IMR-90 (cell line): ENCODE measurements around the gene DUSP28. TPM values are rescaled to one million over a fixed set of nuclear protein-coding genes. Genes with fewer than 3 reads are reported as not detected.

Source experiments
- ATAC-seq: fragments of 200-7000 bp; cut with Tn5 transposase; 2 replicates; pipeline ENCODE4 v1.9.1; 2020; ENCODE audit warnings: low read depth, mild to moderate bottlenecking, moderate library complexity
- BruUV-seq: library from RNA; stranded (reverse); fragments of 400-500 nt; replicated peaks from 2 replicates; lab custom pipeline; 2021; lab: Mats Ljungman, UMichigan
- CTCF ChIA-PET: fragments of 300-600 bp; formaldehyde crosslinking; extraction: SDS; loops from one replicate; lab custom pipeline; 2021; ENCODE audit warnings: antibody characterized with exemption; lab: Yijun Ruan, JAX
- POLR2A ChIA-PET: fragments of 300-600 bp; sonication (Branson Sonifier 250); formaldehyde crosslinking; loops from one replicate; lab custom pipeline; 2022; ENCODE audit warnings: antibody characterized with exemption; ENCODE audit not compliant: unreplicated experiment; lab: Charles Lee
- DNase-seq: peaks from one replicate; pipeline ENCODE4 v3.0.0; 2013
- H2AFZ ChIP-seq: replicated peaks from 2 replicates; pipeline ENCODE3; 2013; ENCODE audit warnings: low read length, mild to moderate bottlenecking; ENCODE audit not compliant: poor library complexity
- H2AK5ac ChIP-seq: 2 replicates; pipeline ENCODE4 v1.6.1; 2013; ENCODE audit warnings: low read depth, low read length, inconsistent platforms
- H2AK9ac ChIP-seq: replicated peaks from 2 replicates; pipeline ENCODE3; 2013; ENCODE audit warnings: mild to moderate bottlenecking, low read depth, low read length, moderate library complexity; ENCODE audit not compliant: poor library complexity
- H2BK120ac ChIP-seq: 2 replicates; pipeline ENCODE4 v1.6.1; 2013; ENCODE audit warnings: low read depth, low read length, inconsistent platforms
- H2BK15ac ChIP-seq: 3 replicates; pipeline ENCODE4 v1.6.1; 2013; ENCODE audit warnings: low read depth, low read length, inconsistent platforms
- H2BK20ac ChIP-seq: 2 replicates; pipeline ENCODE4 v1.6.1; 2013; ENCODE audit warnings: low read depth, mild to moderate bottlenecking, inconsistent platforms, low read length, moderate library complexity
- H2BK5ac ChIP-seq: 2 replicates; pipeline ENCODE4 v1.6.1; 2013; ENCODE audit warnings: mild to moderate bottlenecking, low read depth, low read length, inconsistent platforms; ENCODE audit not compliant: poor library complexity, severe bottlenecking
- H3K14ac ChIP-seq: replicated peaks from 2 replicates; pipeline ENCODE4 v1.6.1; 2013; ENCODE audit warnings: low read depth, low read length, inconsistent platforms
- H3K18ac ChIP-seq: 2 replicates; pipeline ENCODE4 v1.6.1; 2013; ENCODE audit warnings: low read depth, low read length, control low read depth
- H3K23ac ChIP-seq: 2 replicates; pipeline ENCODE4 v1.6.1; 2013; ENCODE audit warnings: low read depth, low read length, inconsistent platforms
- H3K27ac ChIP-seq: 2 replicates; pipeline ENCODE4 v1.5.1; 2013; ENCODE audit warnings: mild to moderate bottlenecking, control low read depth, low read length; ENCODE audit not compliant: insufficient read depth
- H3K27me3 ChIP-seq: 2 replicates; pipeline ENCODE4 v1.6.1; 2013; ENCODE audit warnings: low read length; ENCODE audit not compliant: control insufficient read depth, insufficient read depth
- H3K36me3 ChIP-seq: 2 replicates; pipeline ENCODE4 v1.6.1; 2013; ENCODE audit warnings: low read length, mixed read lengths; ENCODE audit not compliant: control insufficient read depth, insufficient read depth
- H3K4ac ChIP-seq: 2 replicates; pipeline ENCODE4 v1.6.1; 2013; ENCODE audit warnings: low read depth, low read length, inconsistent platforms
- H3K4me1 ChIP-seq: 2 replicates; pipeline ENCODE4 v1.6.1; 2013; ENCODE audit warnings: low read length, mixed read lengths; ENCODE audit not compliant: control insufficient read depth, insufficient read depth
- H3K4me2 ChIP-seq: 2 replicates; pipeline ENCODE4 v1.6.1; 2013; ENCODE audit warnings: low read depth, mild to moderate bottlenecking, control low read depth, low read length, moderate library complexity
- H3K4me3 ChIP-seq: 2 replicates; pipeline ENCODE4 v1.5.1; 2013; ENCODE audit warnings: low read depth, mild to moderate bottlenecking, control low read depth, low read length, moderate library complexity; ENCODE audit not compliant: insufficient read depth
- H3K56ac ChIP-seq: 2 replicates; pipeline ENCODE4 v1.6.1; 2013; ENCODE audit warnings: low read length, inconsistent platforms; ENCODE audit not compliant: insufficient read depth; ENCODE audit errors: extremely low read depth
- H3K79me1 ChIP-seq, 2 experiments: 2 replicates each; pipeline ENCODE4 v1.6.1; 2013; ENCODE audit warnings: low read length in 2 of 2, inconsistent platforms in 1 of 2, low read depth in 1 of 2
- H3K9ac ChIP-seq: 2 replicates; pipeline ENCODE4 v1.6.1; 2013; ENCODE audit warnings: low read depth, low read length, control low read depth
- H3K9me1 ChIP-seq: 2 replicates; pipeline ENCODE4 v1.6.1; 2013; ENCODE audit warnings: low read length, inconsistent platforms; ENCODE audit not compliant: insufficient read depth
- H3K9me3 ChIP-seq: 2 replicates; pipeline ENCODE4 v1.6.1; 2013; ENCODE audit warnings: low read length; ENCODE audit not compliant: control insufficient read depth, insufficient read depth
- H4K20me1 ChIP-seq: 2 replicates; pipeline ENCODE4 v1.6.1; 2013; ENCODE audit warnings: low read length, inconsistent platforms; ENCODE audit not compliant: insufficient read depth
- H4K5ac ChIP-seq: 2 replicates; pipeline ENCODE4 v1.6.1; 2013; ENCODE audit warnings: mild to moderate bottlenecking, low read depth, low read length, control low read depth
- H4K8ac ChIP-seq, 2 experiments: 2 replicates each; pipeline ENCODE4 v1.6.1; 2013; ENCODE audit warnings: low read depth in 2 of 2, low read length in 2 of 2, control low read depth in 1 of 2, inconsistent platforms in 1 of 2
- H4K91ac ChIP-seq: 2 replicates; pipeline ENCODE4 v1.6.1; 2013; ENCODE audit warnings: low read depth, low read length, inconsistent platforms; ENCODE audit not compliant: insufficient read depth
- BHLHE40 ChIP-seq: fragments of 150-350 bp; IDR thresholded peaks from 2 replicates; pipeline ENCODE4 v1.6.1; 2016; ENCODE audit warnings: mild to moderate bottlenecking, low read depth, low read length
- CEBPB ChIP-seq: IDR thresholded peaks from 2 replicates; pipeline ENCODE4 v1.6.1; 2012; ENCODE audit warnings: low read depth, low read length, improper control_type of control experiment
- CHD1 ChIP-seq: IDR thresholded peaks from 2 replicates; pipeline ENCODE4 v1.6.1; 2012; ENCODE audit warnings: low read depth, low read length, improper control_type of control experiment
- CTCF ChIP-seq: conservative IDR thresholded peaks from 2 replicates; pipeline ENCODE4 v1.5.1; 2012; ENCODE audit warnings: mild to moderate bottlenecking, low read depth, low read length, improper control_type of control experiment
- FOS ChIP-seq: fragments of 150-350 bp; IDR thresholded peaks from 2 replicates; pipeline ENCODE4 v1.6.1; 2016; ENCODE audit warnings: low read depth, low read length
- MAZ ChIP-seq: IDR thresholded peaks from 2 replicates; pipeline ENCODE4 v1.6.1; 2012; ENCODE audit warnings: low read depth, mild to moderate bottlenecking, low read length, improper control_type of control experiment, moderate library complexity, borderline replicate concordance
- MXI1 ChIP-seq: IDR thresholded peaks from 2 replicates; pipeline ENCODE4 v1.6.1; 2012; ENCODE audit warnings: low read depth, mild to moderate bottlenecking, low read length, moderate library complexity, borderline replicate concordance
- NFE2L2 ChIP-seq: fragments of 150-350 bp; IDR thresholded peaks from 2 replicates; pipeline ENCODE4 v1.6.1; 2016; ENCODE audit warnings: low read depth, mild to moderate bottlenecking, low read length
- POLR2A ChIP-seq: IDR thresholded peaks from 2 replicates; pipeline ENCODE4 v1.6.1; 2012; ENCODE audit warnings: mild to moderate bottlenecking, low read depth, low read length
- RAD21 ChIP-seq: IDR thresholded peaks from 2 replicates; pipeline ENCODE4 v1.6.1; 2012; ENCODE audit warnings: low read length, improper control_type of control experiment
- RCOR1 ChIP-seq: IDR thresholded peaks from 2 replicates; pipeline ENCODE4 v1.6.1; 2012; ENCODE audit warnings: mild to moderate bottlenecking, low read length, improper control_type of control experiment; ENCODE audit not compliant: insufficient replicate concordance
- RFX5 ChIP-seq: IDR thresholded peaks from 2 replicates; pipeline ENCODE4 v1.8.0; 2012; ENCODE audit warnings: low read depth, mild to moderate bottlenecking, low read length, moderate library complexity
- SMC3 ChIP-seq: fragments of 150-350 bp; IDR thresholded peaks from 2 replicates; pipeline ENCODE4 v1.6.1; 2016; ENCODE audit warnings: low read depth, mild to moderate bottlenecking, antibody characterized with exemption, low read length, moderate library complexity
- WGBS, 2 experiments: methylation state at CpG; one replicate each; pipeline versions ENCODE4 v1.1.5 to v1.1.7; 2013; ENCODE audit warnings: missing lambda C conversion rate in 2 of 2; ENCODE audit not compliant: insufficient read length in 1 of 2; ENCODE audit errors: extremely low coverage in 2 of 2; 5-methylcytosine and 5-hydroxymethylcytosine counted together
- dilution Hi-C: fragments of 300-500 bp; cut with HindIII; formaldehyde crosslinking; loops from one replicate; pipeline ENCODE4 v1.14.3; 2018; ENCODE audit warnings: low sequenced_read_pairs; ENCODE audit not compliant: unreplicated experiment
- in situ Hi-C: fragments of 300-500 bp; cut with MboI; formaldehyde crosslinking; loops from 3 replicates; pipeline ENCODE4 v1.14.3; 2019; ENCODE audit warnings: low sequenced_read_pairs, inconsistent platforms, mixed read lengths
- intact Hi-C: fragments of 100-400 bp; cut with micrococcal nuclease; formaldehyde crosslinking; loops from 2 replicates; pipeline ENCODE4 v1.10.0; 2022
- polyA plus RNA-seq, 3 experiments: library from polyadenylated mRNA; depleted of rRNA; stranded (reverse); fragments of >200 nt; gene quantifications; 2 replicates each; pipeline ENCODE4 v1.2.3, GENCODE V29; 2012; ENCODE audit warnings: low replicate concordance in 1 of 3
- total RNA-seq: library from RNA; depleted of rRNA; stranded (reverse); fragments of >200 nt; gene quantifications from 2 replicates; pipeline ENCODE4 v1.2.3, GENCODE V29; 2012

Gene DUSP28
- total and polyA plus RNA-seq, 2 of the 4 experiments (the other 2 are of a cell fraction): 1.1 to 3.3 TPM

- no peak for TF ChIP-seq RFX5
Observed at GRCh38 chr2:240593703-240594451, 33.7 kb downstream of the DUSP28 start (continued).

- no peak overlapping the region for H3K27ac ChIP-seq
- POLR2A ChIA-PET: interaction anchor here (0.9 kb wide), 1 partner anchor 8 kb away, joined by 4 read pairs; the partner anchor contains the start of gene CAPN10
- H2AK9ac ChIP-seq: peak overlapping the region; percentile 37
- 90% methylated on average over 14 of the region's 34 CpGs; no CpG with 5 or more reads in 1 of the 2 experiments for WGBS, 2 experiments
- H3K79me1 ChIP-seq: peaks cover 0 to 25% of the 10 kb centered on the region in 2 experiments; a peak in 3 of 4 replicates
- H4K20me1 ChIP-seq: no peaks in the 10 kb centered on the region; the same call in none of the 2 replicates
- no peak overlapping the region for H2AK5ac ChIP-seq
- no peak overlapping the region for H3K14ac ChIP-seq
- CTCF ChIA-PET: no interaction called here
- no peak overlapping the region for H3K18ac ChIP-seq
- no peaks in the 10 kb centered on the region for H3K9me1 ChIP-seq
- no peaks in the 10 kb centered on the region for H3K4me1 ChIP-seq
- H2BK20ac ChIP-seq: no peak overlapping the region
- no peak overlapping the region for H3K9ac ChIP-seq
- H4K91ac ChIP-seq: no peak overlapping the region
- no peak overlapping the region for H3K56ac ChIP-seq
- no peak for DNase-seq
- H3K23ac ChIP-seq: no peak overlapping the region
- H2BK15ac ChIP-seq: no peak overlapping the region
- no peak overlapping the region for H3K4me3 ChIP-seq
- no peak overlapping the region for H4K5ac ChIP-seq
- no peaks in the 10 kb centered on the region for H3K27me3 ChIP-seq
- no peaks in the 10 kb centered on the region for H3K9me3 ChIP-seq
- dilution Hi-C loops: no loop called here
- in situ Hi-C loops: no loop called here
- H2BK120ac ChIP-seq: no peak overlapping the region
- no peak overlapping the region for H3K4ac ChIP-seq
- no peak overlapping the region for H4K8ac ChIP-seq
- no peak overlapping the region for H2BK5ac ChIP-seq
- TF ChIP-seq CEBPB: no peak
- no peak for TF ChIP-seq BHLHE40
- TF ChIP-seq MXI1: no peak
- no peak for TF ChIP-seq POLR2A
- TF ChIP-seq NFE2L2: no peak
- TF ChIP-seq FOS: no peak
- no peak for TF ChIP-seq RCOR1
- TF ChIP-seq MAZ: no peak
- TF ChIP-seq SMC3: no peak
- no peak for TF ChIP-seq CTCF
- TF ChIP-seq RAD21: no peak
- no peak for TF ChIP-seq CHD1
- H3K36me3 ChIP-seq: peaks cover 36% of the 10 kb centered on the region
- no peak overlapping the region for H2AFZ ChIP-seq
- intact Hi-C loops: no loop called here
- ATAC-seq: no peak
- no peak overlapping the region for H3K4me2 ChIP-seq
- BruUV-seq: no TSS peak
Observed at GRCh38 chr2:240594511-240595380, 34.6 kb downstream of the DUSP28 start.
